H54 (cell line): ENCODE measurements around the gene SCYL2.
"Not testable (repeated sequence)": the region's sequence is repeated elsewhere in the genome, so short reads cannot be mapped to it uniquely, and the experiment has no call there.

ENCODE experiments used
- DNase-seq: peaks from one replicate; pipeline ENCODE4 v3.0.0; 2011; ENCODE audit warnings: low spot score, mixed read lengths; ENCODE audit not compliant: insufficient read length
- FAIRE-seq: peaks from 3 replicates; lab custom pipeline; 2011; peaks lifted over from hg19 to GRCh38; lab: Jason Lieb, UNC
- POLR2A ChIP-seq: IDR thresholded peaks from 2 replicates; pipeline ENCODE4 v1.6.1; 2011; ENCODE audit warnings: low read depth, mild to moderate bottlenecking, low read length

The SCYL2 gene

GRCh38 chr12:100243137-100243536, 23.8 kb upstream of the SCYL2 start:
- DNase-seq (no peak), FAIRE-seq (no peak)
- no peak for TF ChIP-seq POLR2A

GRCh38 chr12:100247765-100248164, 19.2 kb upstream of the SCYL2 start:
- no peak for TF ChIP-seq POLR2A
- DNase-seq = no peak
- FAIRE-seq = no peak

GRCh38 chr12:100248886-100249285, 18.1 kb upstream of the SCYL2 start:
- no peak for TF ChIP-seq POLR2A
- DNase-seq = no peak
- no peak for FAIRE-seq

- no peak for TF ChIP-seq POLR2A
Measured at GRCh38 chr12:100249941-100250340, 17.0 kb upstream of the SCYL2 start.

GRCh38 chr12:100251917-100252316, 15.1 kb upstream of the SCYL2 start:
- no peak for FAIRE-seq
- DNase-seq = no peak
- no peak for TF ChIP-seq POLR2A

More at GRCh38 chr12:100249941-100250340, 17.0 kb upstream of the SCYL2 start:
- no peak for DNase-seq
- FAIRE-seq = no peak

- no peak for TF ChIP-seq POLR2A
- no peak for DNase-seq
- FAIRE-seq = no peak
Measured at GRCh38 chr12:100253437-100253836, 13.5 kb upstream of the SCYL2 start.

- no peak for TF ChIP-seq POLR2A
- DNase-seq (no peak), FAIRE-seq (no peak)
Measured at GRCh38 chr12:100254876-100255275, 12.1 kb upstream of the SCYL2 start.

GRCh38 chr12:100258127-100258526, 8.8 kb upstream of the SCYL2 start:
- FAIRE-seq = no peak
- no peak for DNase-seq
- no peak for TF ChIP-seq POLR2A

GRCh38 chr12:100263131-100263530, 3.8 kb upstream of the SCYL2 start:
- FAIRE-seq (no peak), DNase-seq (no peak)
- no peak for TF ChIP-seq POLR2A

- DNase-seq, FAIRE-seq: not testable (repeated sequence)
Measured at GRCh38 chr12:100265107-100265506, 1.9 kb upstream of the SCYL2 start.

GRCh38 chr12:100265732-100266584, 1.0 kb upstream of the SCYL2 start:
- FAIRE-seq = no peak
- no peak for DNase-seq
- TF ChIP-seq POLR2A = no peak

GRCh38 chr12:100266585-100266834, 467 bp upstream of the SCYL2 start:
- TF ChIP-seq POLR2A = no peak
- DNase-seq = peak; percentile 79
- peak; percentile 64 for FAIRE-seq

GRCh38 chr12:100267603-100268281, 765 bp downstream of the SCYL2 start:
- FAIRE-seq (peak; percentile 52), DNase-seq (no peak)
- no peak for TF ChIP-seq POLR2A

- TF ChIP-seq POLR2A = no peak
- FAIRE-seq (peak; percentile 80), DNase-seq (no peak)
Measured at GRCh38 chr12:100268835-100269564, 2.0 kb downstream of the SCYL2 start.
